GM21447 (cell line): ENCODE results near the gene SCARB1.
A peak's percentile ranks its signal among the peaks of the same experiment; 100 is the strongest.

Experiments
- ATAC-seq: cut with Tn5 transposase; IDR thresholded peaks from one replicate; pipeline ENCODE4 v1.9.1; 2021; ENCODE audit not compliant: unreplicated experiment

The SCARB1 gene

DNA sequence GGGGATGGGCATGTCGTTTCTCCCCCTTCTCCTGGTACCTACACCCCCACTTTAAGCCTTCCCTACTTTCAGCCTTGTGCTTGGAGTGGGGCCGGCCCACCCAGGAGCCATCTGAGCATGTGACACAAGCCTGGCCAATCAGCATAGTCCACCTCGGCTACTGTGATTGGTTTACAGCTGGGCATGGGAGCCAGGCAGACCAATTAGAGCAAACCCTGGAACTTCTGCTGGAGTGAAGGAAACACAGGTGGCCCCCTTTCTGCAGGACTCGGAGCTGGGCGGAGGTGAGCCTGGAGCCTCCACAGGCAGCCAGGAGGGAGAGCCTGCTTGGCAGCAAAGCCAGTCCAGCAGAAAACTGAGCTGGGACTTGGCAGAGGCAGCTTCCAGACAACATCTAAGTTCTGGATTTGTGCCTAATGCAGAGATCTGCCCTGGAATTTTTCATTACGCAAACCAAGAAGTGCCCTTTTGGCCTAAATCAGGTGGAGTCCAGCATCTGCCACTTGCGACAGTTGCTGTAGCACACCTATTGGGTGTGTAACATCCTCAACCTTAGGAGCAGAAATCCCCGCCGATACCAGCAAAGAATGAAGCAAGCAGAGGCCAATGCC lies 59.5 kb downstream of the SCARB1 start:
- ATAC-seq = no peak

DNA sequence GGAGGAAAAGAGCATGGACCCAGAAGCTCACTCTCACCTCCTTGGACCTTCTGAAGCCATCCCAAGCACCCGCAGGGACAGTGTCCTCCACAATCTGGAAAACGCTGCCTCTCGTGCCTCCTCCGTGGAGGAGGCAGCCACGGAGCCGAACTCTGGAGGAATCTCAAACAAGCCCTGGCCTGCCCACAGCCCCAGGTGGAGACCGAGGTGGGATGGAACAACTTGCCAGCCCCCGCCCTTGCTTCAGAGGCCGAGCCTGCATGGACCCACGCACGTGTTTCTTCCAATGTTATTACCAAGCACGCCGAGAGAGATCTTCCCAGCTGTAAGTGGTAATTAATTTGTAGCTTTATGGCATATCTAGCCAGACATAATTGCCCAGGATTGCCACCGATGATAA lies 61.3 kb downstream of the SCARB1 start:
- no peak for ATAC-seq

- ATAC-seq = no peak
These were observed 63.2 kb downstream of the SCARB1 start for GRCh38 chr12:124800506-124800905.

GRCh38 chr12:124797321-124797720 lies 66.3 kb downstream of the SCARB1 start:
- no peak for ATAC-seq

DNA sequence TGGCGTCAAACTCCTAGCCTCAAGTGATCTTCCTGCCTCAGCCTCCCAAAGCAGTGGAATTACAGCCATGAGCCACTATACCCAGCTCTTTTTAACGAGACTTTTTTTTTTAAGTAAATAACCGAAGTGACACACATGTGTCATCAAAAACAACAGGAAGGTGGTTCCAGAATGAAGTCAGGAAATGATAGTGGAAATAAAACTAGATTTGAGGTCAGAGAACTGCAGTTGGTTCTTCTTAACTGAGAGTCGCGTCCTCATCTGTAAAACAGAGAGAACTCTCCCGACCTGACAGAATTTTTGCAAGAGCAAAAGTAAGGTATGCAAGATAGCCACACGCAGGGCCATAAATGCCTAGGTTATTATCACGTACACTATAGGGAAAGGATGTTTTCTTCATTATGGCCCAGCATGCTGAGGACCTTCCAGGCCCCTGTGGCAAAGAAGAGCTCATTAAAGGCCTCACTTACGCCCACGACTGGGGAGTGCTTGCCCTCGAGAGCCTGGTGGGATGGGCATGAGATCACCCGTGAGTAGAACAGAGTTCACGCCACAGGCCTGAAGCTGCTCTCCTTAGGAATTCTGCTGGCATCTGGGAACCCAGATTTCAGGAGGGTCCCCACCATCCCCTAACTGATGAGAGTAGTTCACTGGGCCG lies 67.2 kb downstream of the SCARB1 start:
- ATAC-seq = no peak

DNA sequence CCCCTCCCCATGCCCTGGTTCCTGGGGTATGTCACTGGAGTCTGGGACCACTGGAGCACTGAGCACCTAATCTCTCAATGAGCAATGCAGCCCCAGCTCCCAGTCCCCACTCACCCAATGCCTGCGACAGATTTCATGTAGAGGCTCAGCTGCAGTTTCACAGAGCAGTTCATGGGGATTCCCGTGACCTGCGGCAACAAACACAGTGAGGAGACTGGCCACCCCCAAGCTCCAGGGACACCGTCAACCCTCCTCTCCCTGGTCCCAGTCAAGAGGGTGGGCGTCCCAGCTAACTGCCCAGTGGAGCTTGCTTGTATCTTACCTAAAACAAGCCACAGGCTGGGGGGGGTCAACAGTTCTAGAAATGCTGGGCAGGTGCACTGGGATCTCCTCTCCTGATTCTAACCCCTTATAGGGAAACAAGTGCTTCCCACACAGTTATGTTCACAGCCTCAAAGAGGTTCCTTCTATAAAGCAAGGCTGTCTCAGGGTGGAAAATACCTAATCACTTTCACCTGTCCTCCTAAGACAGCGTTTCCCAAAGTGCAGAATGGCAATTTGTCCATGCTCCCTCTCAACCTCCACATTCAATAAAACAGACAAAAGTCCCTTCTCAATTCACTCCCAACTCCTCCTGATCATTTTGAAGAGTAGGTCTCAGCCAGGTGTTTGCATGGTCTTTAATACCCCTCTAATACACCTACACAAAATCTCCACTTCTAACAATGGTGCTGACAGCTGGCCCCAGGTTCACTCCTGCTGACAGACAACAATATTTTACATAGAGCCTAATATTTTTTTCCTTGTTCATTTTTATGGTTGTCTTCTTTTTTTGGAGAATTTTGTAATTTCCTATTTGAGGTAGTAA lies 68.3 kb downstream of the SCARB1 start:
- peak; percentile 71 for ATAC-seq

- ATAC-seq = no peak
These were observed 70.7 kb downstream of the SCARB1 start for GRCh38 chr12:124792961-124793441.

- no peak for ATAC-seq
These were observed 71.5 kb downstream of the SCARB1 start for GRCh38 chr12:124792156-124792555.

DNA sequence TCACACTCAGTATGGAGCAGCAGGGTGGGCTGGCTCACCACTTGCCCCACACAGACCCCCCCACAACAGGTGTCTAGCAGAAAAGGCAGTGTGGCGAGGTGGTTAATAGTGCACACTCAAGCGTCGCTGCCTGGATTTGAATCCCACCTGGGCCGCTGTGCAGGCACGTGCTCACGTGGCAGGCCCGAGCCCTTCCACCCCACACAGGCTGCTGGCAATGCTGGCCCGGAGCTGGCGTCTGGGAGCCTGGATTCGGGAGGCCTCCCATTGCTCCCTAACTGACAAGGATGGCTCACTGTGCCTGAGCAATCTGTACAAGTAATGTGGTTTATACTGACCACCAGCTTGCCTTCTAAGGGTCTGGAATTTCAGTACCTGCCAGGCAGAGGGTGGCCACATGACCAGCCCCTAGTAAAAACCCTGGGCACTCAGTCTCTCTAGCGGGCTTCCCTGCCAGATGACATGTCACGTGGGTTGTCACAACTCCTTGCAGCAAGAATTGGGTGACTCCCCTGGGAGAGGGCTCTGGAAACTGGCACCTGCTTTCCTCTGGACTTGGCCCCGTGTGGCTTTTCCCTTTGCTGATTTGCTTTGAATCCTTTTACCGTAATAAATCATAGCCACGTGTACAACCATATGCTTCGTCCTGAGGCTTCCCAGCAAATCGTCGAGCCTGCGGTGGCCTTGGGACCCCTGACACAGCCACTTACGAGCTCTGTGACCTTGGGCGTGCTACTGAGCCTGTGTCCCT lies 72.8 kb downstream of the SCARB1 start:
- ATAC-seq = no peak

DNA sequence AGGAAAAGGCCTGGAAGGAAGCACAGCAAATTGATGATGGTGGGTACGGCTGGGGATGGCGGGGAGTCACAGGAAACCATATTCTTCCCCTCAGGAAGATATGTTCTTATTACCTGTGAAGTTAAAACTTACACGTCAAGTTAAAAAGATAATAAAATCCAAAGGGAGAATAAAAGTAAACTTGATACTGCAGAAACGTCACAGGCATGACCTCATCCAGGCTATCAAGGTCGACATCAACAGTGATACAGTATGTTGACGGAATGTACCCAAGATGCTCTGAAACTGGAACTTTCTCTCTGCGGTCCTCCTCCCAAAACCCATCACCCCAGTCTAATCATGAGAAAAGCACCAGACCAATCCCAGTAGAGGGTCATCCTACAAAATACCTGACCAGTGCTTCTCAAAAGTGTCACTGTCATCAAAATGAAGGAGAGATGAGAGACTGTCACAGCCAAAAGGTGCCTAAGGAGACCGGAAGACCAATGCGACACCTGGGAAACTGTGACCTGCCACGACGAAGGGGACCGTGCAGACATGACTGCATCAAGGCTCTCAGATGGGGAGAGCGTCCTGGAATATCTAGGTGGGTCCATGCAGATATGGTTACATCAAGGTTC lies 74.6 kb downstream of the SCARB1 start:
- ATAC-seq = no peak

- no peak for ATAC-seq
These were observed 77.4 kb downstream of the SCARB1 start for GRCh38 chr12:124786061-124786964.

GRCh38 chr12:124784871-124785572 lies 78.6 kb downstream of the SCARB1 start:
- no peak for ATAC-seq

DNA sequence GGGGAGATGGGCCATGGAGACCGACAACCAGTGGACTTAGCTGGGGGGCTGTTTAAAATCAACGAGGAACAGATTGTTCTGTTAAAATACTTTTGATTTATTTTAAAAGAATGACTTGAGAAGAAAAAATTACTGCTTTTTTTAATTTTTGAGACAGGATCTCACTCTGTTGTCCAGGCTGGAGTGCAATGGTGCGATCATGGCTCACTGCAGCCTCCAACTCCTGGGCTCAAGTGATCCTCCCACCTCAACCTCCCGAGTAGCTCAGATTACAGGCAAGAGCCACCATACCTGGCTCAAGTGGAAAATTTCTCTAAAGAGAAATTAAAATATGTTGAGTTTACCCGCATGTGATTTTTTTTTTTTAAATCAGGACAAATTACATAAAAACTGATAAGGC lies 80.6 kb downstream of the SCARB1 start:
- ATAC-seq = no peak

DNA sequence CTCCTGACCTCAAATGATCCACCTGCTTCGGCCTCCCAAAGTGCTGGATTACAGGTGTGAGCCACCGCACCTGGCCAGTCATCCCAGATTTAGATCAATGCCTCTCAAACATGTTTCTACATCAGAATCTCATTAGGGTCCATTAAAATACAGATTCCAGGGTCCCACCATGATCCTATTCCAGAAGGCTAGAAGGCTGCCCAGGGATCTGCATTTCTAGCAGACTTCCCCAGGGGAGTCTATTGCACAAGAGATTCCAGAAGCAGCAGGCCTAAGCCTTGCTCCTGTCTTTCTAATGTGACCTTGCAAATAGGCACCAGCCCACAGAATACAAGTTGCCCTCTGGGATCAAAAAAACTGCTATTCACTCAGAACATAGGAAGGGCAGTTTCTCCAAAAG lies 81.5 kb downstream of the SCARB1 start:
- ATAC-seq = no peak

GRCh38 chr12:124780752-124781685 lies 82.6 kb downstream of the SCARB1 start:
- ATAC-seq = no peak

GRCh38 chr12:124780336-124780735 lies 83.3 kb downstream of the SCARB1 start:
- peak; percentile 11 for ATAC-seq

DNA sequence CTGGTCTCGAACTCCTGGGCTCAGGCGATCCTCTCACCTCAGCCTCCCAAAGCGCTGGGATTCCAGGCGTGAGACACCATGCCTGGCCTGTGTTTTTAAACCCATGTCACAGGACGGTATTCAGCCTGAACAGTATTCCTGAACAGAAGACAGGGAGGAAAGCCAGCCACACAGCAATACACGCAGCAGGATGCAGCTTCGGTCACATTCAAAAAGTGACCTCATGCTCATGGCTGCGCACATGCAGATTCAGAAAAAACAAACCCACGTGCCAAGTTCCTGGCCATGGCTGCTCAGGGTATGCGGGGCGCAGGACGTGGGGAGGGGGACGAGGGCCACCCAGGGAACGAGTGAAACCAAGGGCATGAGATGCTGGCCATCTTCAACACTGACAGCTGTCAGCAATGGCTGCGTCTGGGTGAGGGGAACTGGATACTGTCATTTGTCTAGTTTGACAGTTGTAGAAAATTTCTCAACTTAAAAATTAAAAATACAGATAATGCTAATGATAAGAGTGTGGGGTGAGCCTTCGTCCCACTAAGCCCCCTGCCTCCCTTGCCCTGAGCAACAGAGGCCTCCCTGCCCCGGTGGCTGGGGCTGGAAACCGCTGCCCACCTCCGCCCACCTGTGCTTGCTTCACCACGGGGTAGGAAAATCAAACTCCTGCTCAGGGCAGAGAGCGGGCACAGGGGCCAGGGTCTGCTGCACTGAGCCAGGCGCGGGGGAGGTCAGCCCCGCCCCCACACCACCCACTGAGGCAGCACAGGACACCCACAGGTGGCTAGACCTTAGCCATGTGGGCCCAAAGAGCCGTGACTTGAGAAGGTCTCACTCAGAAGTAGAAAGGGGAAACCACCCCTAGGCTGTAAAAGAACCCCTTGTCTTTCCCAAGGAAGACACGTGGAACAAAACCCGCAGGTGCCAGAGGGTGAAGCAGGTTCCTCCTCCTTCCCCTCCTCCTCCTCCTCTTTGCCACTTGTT lies 84.2 kb downstream of the SCARB1 start:
- peak; percentile 52 for ATAC-seq
